HepG2 (cell line): ENCODE data around the gene NR2F1-AS1. TPM values are rescaled to one million over a fixed set of nuclear protein-coding genes. Genes with fewer than 3 reads are reported as not detected.

Source experiments
- ARNT ChIP-seq: fragments of 450-650 bp; IDR thresholded peaks from 2 replicates; pipeline ENCODE4 v1.6.1; 2017
- BRD4 ChIP-seq: sonication (generic); formaldehyde crosslinking; IDR thresholded peaks from 2 replicates; pipeline ENCODE4 v1.4.0; 2020; ENCODE audit warnings: missing genetic modification reagents
- ETV6 ChIP-seq: sonication (generic); formaldehyde crosslinking; conservative IDR thresholded peaks from 2 replicates; pipeline ENCODE4 v1.4.0; 2020; ENCODE audit warnings: missing genetic modification reagents
- FOSL2 ChIP-seq: sonication (generic); formaldehyde crosslinking; IDR thresholded peaks from 2 replicates; pipeline ENCODE4 v1.4.0; 2020; ENCODE audit warnings: missing genetic modification reagents
- HDAC2 ChIP-seq: sonication (generic); formaldehyde crosslinking; IDR thresholded peaks from 2 replicates; pipeline ENCODE4 v1.4.0; 2020; ENCODE audit warnings: missing genetic modification reagents
- HES4 ChIP-seq: sonication (generic); formaldehyde crosslinking; IDR thresholded peaks from 2 replicates; pipeline ENCODE4 v1.9.0; 2021; ENCODE audit warnings: mild to moderate bottlenecking, missing genetic modification reagents, borderline replicate concordance
- HOXD1 ChIP-seq: sonication (generic); formaldehyde crosslinking; IDR thresholded peaks from 2 replicates; pipeline ENCODE4 v1.5.0; 2020; ENCODE audit warnings: missing genetic modification reagents
- KAT7 ChIP-seq: IDR thresholded peaks from 2 replicates; pipeline ENCODE4 v1.6.1; 2018; ENCODE audit warnings: borderline replicate concordance, missing compliant biosample characterization
- MIER2 ChIP-seq: IDR thresholded peaks from 2 replicates; pipeline ENCODE4 v1.6.1; 2016; ENCODE audit warnings: missing biosample characterization, missing genetic modification reagents
- PHB2 ChIP-seq: fragments of 450-650 bp; IDR thresholded peaks from 2 replicates; pipeline ENCODE4 v1.6.1; 2018; ENCODE audit not compliant: partially characterized antibody
- TRIM24 ChIP-seq: sonication (generic); formaldehyde crosslinking; IDR thresholded peaks from 2 replicates; pipeline ENCODE4 v1.8.0; 2022; ENCODE audit warnings: mild to moderate bottlenecking, missing genetic modification reagents
- XRCC5 ChIP-seq: fragments of 200-400 bp; formaldehyde crosslinking; optimal IDR thresholded peaks from 2 replicates; pipeline ENCODE3; 2017; ENCODE audit warnings: mild to moderate bottlenecking, low read length
- ZFP37 ChIP-seq: sonication (generic); formaldehyde crosslinking; IDR thresholded peaks from 2 replicates; pipeline ENCODE4 v1.4.0; 2020; ENCODE audit warnings: missing genetic modification reagents, borderline replicate concordance
- ZFY ChIP-seq: sonication (generic); formaldehyde crosslinking; IDR thresholded peaks from 2 replicates; pipeline ENCODE4 v1.4.0; 2020; ENCODE audit warnings: missing genetic modification reagents
- ZNF20 ChIP-seq: sonication (generic); formaldehyde crosslinking; IDR thresholded peaks from 2 replicates; pipeline ENCODE4 v1.4.0; 2020; ENCODE audit warnings: mild to moderate bottlenecking, moderate library complexity, missing genetic modification reagents
- ZNF274 ChIP-seq: sonication (generic); formaldehyde crosslinking; IDR thresholded peaks from 2 replicates; pipeline ENCODE4 v1.5.1; 2020; ENCODE audit warnings: mild to moderate bottlenecking, missing genetic modification reagents
- ZNF431 ChIP-seq: sonication (generic); formaldehyde crosslinking; IDR thresholded peaks from 2 replicates; pipeline ENCODE4 v1.9.0; 2022; ENCODE audit warnings: missing genetic modification reagents, low read depth, mild to moderate bottlenecking, borderline replicate concordance
- ZNF713 ChIP-seq: sonication (generic); formaldehyde crosslinking; IDR thresholded peaks from 2 replicates; pipeline ENCODE4 v1.4.0; 2020; ENCODE audit warnings: mild to moderate bottlenecking, missing genetic modification reagents
- polyA plus RNA-seq, 8 experiments: library from polyadenylated mRNA; depleted of rRNA in 3 of 8; stranded (reverse) in 7 of 8; unstranded in 1 of 8; fragments of >200 nt; fragmentation: Illumina TruSeq in 4 of 8; extraction: Trizol in 4 of 8; gene quantifications; 2 replicates each; pipeline versions ENCODE4 v1.2.1 to v1.2.3, GENCODE V29; 2011 to 2016; ENCODE audit warnings: low read depth in 4 of 8, missing spikeins in 1 of 8, mixed read lengths in 1 of 8; ENCODE audit not compliant: insufficient read depth in 1 of 8
- total RNA-seq, 5 experiments: library from RNA; depleted of rRNA; stranded (reverse); fragments of >200 nt; fragmentation: Illumina TruSeq; extraction: Trizol; gene quantifications; 2 replicates each; pipeline ENCODE4 v1.2.3, GENCODE V29; 2016; ENCODE audit warnings: low read depth in 1 of 5
- TF ChIP-seq, protein P1 (sequence below): sonication (generic); formaldehyde crosslinking; IDR thresholded peaks from 2 replicates; pipeline ENCODE4 v1.8.1; 2022; ENCODE audit warnings: mild to moderate bottlenecking, missing genetic modification reagents
- TF ChIP-seq, protein P2 (sequence below): sonication (generic); formaldehyde crosslinking; IDR thresholded peaks from 2 replicates; pipeline ENCODE4 v1.8.1; 2023; ENCODE audit warnings: mild to moderate bottlenecking, moderate library complexity, missing genetic modification reagents
- TF ChIP-seq, protein P3 (sequence below): sonication (generic); formaldehyde crosslinking; IDR thresholded peaks from 2 replicates; pipeline ENCODE4 v1.5.0; 2020; ENCODE audit warnings: missing genetic modification reagents
- TF ChIP-seq, protein P4 (sequence below), 2 experiments: sonication (generic) in 1 of 2; formaldehyde crosslinking in 1 of 2; IDR thresholded peaks; 2 replicates each; pipeline versions ENCODE4 v1.4.0 to v1.6.1; 2018 to 2020; ENCODE audit warnings: missing genetic modification reagents in 2 of 2, borderline replicate concordance in 1 of 2, low read depth in 1 of 2, mild to moderate bottlenecking in 1 of 2, missing biosample characterization in 1 of 2
- TF ChIP-seq, protein P5 (sequence below): sonication (generic); formaldehyde crosslinking; IDR thresholded peaks from 2 replicates; pipeline ENCODE4 v1.5.0; 2020; ENCODE audit warnings: missing genetic modification reagents, mild to moderate bottlenecking, borderline replicate concordance
- TF ChIP-seq, protein P6 (sequence below): IDR thresholded peaks from 2 replicates; pipeline ENCODE4 v1.6.1; 2016; ENCODE audit warnings: low read depth, borderline replicate concordance

The NR2F1-AS1 gene
- total and polyA plus RNA-seq, 2 of the 13 experiments (the other 11 are each of a cell fraction or from before 2014, with no cell fraction given): 2.8 TPM

DNA sequence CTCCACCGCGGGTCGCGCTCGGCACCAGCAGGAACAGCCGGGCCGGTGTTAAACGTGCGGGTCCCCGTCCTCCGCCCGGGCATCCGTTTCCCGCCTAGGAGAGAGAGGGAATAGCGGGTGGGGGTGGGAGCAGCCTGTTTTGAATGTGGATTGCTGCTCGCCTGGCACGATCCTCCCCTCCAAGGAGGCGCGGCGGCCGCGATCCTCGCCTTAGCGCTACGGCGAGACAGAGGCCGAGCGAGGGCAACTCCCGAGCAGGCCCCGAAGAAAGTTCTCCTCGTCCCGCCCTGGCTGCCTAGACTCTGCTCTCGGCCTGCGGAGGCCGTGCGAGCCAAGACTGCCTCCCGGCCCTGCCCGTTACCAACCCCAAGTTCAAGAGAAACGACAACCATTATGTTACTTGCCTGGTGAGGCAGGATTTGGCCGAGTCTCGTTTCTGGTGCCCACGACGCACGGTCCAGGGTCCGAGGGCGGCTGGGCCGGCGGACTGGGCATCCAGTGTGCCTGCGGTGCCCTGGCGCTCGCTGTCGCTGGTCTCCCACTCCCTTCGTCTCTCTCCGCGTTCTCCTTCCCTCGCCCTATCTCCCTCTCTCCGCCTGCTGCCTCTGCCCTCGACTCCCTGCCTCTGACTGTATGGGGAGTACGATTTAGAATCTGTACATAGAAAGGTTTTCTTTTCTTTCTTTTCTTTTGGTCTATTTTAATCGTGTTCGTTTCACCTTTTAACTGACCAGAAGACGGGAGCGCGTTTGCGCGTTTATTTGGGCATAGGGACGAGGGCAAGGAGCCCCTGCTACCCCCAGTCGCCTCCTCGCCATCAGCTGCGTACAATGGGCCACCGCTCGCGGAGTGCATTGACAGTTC lies 724 bp downstream of the NR2F1-AS1 start (continued):
- no peak for TF ChIP-seq HOXD1
- TF ChIP-seq ZNF274 (CRISPR knock-in tag): peak; percentile 66; the same call in 1 of the 2 replicates
- TF ChIP-seq ARNT: no peak
- TF ChIP-seq, protein P1, sequence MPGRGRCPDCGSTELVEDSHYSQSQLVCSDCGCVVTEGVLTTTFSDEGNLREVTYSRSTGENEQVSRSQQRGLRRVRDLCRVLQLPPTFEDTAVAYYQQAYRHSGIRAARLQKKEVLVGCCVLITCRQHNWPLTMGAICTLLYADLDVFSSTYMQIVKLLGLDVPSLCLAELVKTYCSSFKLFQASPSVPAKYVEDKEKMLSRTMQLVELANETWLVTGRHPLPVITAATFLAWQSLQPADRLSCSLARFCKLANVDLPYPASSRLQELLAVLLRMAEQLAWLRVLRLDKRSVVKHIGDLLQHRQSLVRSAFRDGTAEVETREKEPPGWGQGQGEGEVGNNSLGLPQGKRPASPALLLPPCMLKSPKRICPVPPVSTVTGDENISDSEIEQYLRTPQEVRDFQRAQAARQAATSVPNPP (CRISPR knock-in tag): 0 out of 2 replicates have a peak, but pooled peaks have one; percentile 78
- TF ChIP-seq, protein P2, sequence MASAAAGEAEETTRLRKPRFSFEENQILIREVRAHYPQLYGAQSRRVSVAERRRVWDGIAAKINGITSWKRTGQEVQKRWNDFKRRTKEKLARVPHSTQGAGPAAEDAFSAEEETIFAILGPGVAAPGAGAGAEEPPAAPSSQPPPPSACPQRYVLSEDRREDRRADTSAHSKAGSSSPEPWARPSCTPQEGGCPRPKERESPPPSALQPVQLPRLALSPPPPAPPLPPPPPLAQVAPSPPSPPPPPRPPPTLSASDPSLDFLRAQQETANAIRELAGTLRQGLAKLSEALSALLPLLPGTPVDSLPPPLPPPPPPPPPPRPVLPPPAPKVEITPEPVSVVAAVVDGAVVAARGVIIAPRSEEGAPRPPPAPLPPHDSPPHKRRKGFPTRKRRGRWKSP: 0 out of 2 replicates have a peak, but pooled peaks have one; percentile 49
- peak; percentile 34; the same call in 1 of the 2 replicates for TF ChIP-seq KAT7
- no peak for TF ChIP-seq ZNF713 (CRISPR knock-in tag)
- TF ChIP-seq XRCC5: no peak
- TF ChIP-seq BRD4 (CRISPR knock-in tag): no peak
- TF ChIP-seq ZFY (CRISPR knock-in tag): peak; percentile 75
- no peak for TF ChIP-seq ZFP37 (CRISPR knock-in tag)
- TF ChIP-seq, protein P3, sequence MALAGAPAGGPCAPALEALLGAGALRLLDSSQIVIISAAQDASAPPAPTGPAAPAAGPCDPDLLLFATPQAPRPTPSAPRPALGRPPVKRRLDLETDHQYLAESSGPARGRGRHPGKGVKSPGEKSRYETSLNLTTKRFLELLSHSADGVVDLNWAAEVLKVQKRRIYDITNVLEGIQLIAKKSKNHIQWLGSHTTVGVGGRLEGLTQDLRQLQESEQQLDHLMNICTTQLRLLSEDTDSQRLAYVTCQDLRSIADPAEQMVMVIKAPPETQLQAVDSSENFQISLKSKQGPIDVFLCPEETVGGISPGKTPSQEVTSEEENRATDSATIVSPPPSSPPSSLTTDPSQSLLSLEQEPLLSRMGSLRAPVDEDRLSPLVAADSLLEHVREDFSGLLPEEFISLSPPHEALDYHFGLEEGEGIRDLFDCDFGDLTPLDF (CRISPR knock-in tag): peak; percentile 55; the same call in 1 of the 2 replicates
- TF ChIP-seq TRIM24 (CRISPR knock-in tag): no peak
- TF ChIP-seq MIER2 (CRISPR knock-in tag): no peak
- 0 out of 2 replicates have a peak, but pooled peaks have one; percentile 20 for TF ChIP-seq HES4 (CRISPR knock-in tag)
- TF ChIP-seq ETV6: no peak
- TF ChIP-seq, protein P4, sequence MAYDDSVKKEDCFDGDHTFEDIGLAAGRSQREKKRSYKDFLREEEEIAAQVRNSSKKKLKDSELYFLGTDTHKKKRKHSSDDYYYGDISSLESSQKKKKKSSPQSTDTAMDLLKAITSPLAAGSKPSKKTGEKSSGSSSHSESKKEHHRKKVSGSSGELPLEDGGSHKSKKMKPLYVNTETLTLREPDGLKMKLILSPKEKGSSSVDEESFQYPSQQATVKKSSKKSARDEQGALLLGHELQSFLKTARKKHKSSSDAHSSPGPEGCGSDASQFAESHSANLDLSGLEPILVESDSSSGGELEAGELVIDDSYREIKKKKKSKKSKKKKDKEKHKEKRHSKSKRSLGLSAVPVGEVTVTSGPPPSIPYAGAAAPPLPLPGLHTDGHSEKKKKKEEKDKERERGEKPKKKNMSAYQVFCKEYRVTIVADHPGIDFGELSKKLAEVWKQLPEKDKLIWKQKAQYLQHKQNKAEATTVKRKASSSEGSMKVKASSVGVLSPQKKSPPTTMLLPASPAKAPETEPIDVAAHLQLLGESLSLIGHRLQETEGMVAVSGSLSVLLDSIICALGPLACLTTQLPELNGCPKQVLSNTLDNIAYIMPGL (CRISPR knock-in tag; IDR thresholded peaks at IDR 0.05; ENCODE audit: borderline replicate concordance in 1 of 2, low read depth in 1 of 2): peak; percentile 40 to 65; a peak in 1 of 4 replicates
- TF ChIP-seq, protein P5, sequence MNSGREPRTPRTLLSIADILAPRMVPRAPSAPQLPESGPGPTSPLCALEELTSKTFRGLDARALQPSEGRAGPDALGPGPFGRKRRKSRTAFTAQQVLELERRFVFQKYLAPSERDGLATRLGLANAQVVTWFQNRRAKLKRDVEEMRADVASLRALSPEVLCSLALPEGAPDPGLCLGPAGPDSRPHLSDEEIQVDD (CRISPR knock-in tag): 0 out of 2 replicates have a peak, but pooled peaks have one; percentile 8
- TF ChIP-seq HDAC2 (CRISPR knock-in tag): 0 out of 2 replicates have a peak, but pooled peaks have one; percentile 20
- no peak for TF ChIP-seq ZNF431 (CRISPR knock-in tag)
- TF ChIP-seq, protein P6, sequence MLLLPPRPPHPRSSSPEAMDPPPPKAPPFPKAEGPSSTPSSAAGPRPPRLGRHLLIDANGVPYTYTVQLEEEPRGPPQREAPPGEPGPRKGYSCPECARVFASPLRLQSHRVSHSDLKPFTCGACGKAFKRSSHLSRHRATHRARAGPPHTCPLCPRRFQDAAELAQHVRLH (CRISPR knock-in tag): 0 out of 2 replicates have a peak, but pooled peaks have one; percentile 50
- no peak for TF ChIP-seq FOSL2 (CRISPR knock-in tag)
- no peak for TF ChIP-seq PHB2
- no peak for TF ChIP-seq ZNF20 (CRISPR knock-in tag)
